Smooth muscle cell of the brain vasculature (primary cell): ENCODE data around the gene PTP4A1.
A peak's percentile ranks its signal among the peaks of the same experiment; 100 is the strongest.
"Not testable (repeated sequence)": the region's sequence is repeated elsewhere in the genome, so short reads cannot be mapped to it uniquely, and the experiment has no call there.

Experiments
- DNase-seq: peaks from one replicate; pipeline ENCODE4 v3.0.0-alpha.2; 2012; ENCODE audit warnings: low read depth, low spot score

The PTP4A1 gene

DNA sequence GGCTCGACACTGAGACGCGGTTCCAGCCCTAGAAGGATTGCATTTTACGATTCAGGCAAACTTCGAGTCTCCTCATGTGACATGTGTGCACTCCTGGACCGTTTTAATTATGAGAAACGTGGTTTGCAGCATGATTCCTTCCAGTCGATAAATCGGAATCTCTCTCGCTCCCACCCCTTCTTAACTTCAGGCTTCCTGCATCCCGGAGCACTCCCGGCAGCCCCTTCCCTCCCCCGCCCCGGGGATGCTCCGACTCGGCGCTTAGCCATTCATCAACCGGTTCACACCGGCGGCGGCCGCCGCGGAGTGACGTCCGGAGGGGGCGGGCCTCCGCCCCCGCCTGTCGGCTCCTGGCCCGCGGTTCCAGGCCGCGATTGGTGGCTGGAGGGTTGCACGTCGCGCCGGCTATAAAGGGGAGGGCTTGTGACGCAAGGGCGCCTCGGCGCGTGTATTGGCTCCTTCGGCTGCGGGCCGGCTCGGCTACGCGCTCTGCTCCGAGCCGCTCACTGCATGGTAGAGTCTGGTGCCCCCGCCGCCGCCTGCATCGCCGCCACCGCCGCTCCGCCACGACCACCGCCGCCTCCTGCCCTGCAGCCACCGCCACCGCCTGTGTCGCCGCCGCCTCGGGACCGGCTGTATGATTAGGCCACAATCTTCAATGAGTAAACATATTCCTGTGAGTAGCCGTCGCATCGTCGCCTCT, at the start of gene PTP4A1, which contains the start of gene LOC128125822:
PTP4A1 (plus strand) TSS at position 437 of the 703 bp plus-strand sequence. CDS start 4,401 bp downstream, outside the sequence.
LOC128125822 (plus strand) TSS at position 437 of the 703 bp plus-strand sequence.
- DNase-seq, result peak; percentile 94

- not testable (repeated sequence) for DNase-seq
Measured at GRCh38 chr6:63522911-63523287, 49.4 kb upstream of the PTP4A1 start.

DNA sequence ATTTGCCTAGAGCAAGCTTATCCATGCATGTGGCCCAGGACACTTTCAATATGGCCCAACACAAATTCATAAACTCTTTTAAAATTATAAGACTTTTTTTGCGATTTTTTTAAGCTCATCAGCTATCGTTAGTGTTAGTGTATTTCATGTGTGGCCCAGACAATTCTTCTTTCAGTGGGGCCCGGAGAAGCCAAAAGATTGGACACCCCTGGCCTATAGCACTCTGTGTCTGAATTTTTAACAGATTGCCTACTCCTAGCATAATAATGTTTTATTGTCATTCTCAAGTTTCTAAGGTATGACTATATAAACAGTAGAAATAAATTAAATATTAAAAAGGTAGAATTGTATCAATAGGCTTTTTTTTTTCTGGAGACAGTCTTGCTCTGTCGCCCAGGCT, 48.6 kb upstream of the PTP4A1 start:
- no peak for DNase-seq

- no peak for DNase-seq
Measured at GRCh38 chr6:63525186-63525878, 46.9 kb upstream of the PTP4A1 start.

GRCh38 chr6:63526931-63527330, 45.3 kb upstream of the PTP4A1 start:
- no peak for DNase-seq

- DNase-seq, result peak; percentile 95
Measured at GRCh38 chr6:63527658-63528514, 44.4 kb upstream of the PTP4A1 start.

DNA sequence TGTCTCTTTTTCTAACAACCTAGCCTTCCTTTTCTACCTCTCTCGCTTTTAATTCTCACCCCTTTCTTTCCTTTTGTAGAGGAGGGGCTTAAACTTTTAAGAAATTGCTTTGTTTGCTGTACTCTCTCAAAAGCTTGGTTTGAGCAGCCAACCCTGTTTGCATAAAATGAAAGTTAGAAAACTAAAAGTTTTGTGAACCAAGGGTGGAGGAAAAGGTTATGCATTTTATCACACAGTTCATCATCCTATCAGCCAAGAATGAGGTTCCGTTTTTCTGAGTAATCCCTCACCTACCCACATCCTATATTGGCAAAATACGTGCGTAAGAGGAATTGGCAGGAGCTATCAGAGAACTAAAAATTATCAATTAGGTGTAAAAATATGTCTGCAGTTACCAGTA, 42.8 kb upstream of the PTP4A1 start:
- DNase-seq, result no peak

- DNase-seq, result no peak
Measured at GRCh38 chr6:63530182-63530581, 42.1 kb upstream of the PTP4A1 start.

GRCh38 chr6:63530991-63531390, 41.3 kb upstream of the PTP4A1 start:
- DNase-seq, result no peak

GRCh38 chr6:63533026-63533425, 39.3 kb upstream of the PTP4A1 start:
- DNase-seq, result no peak

- no peak for DNase-seq
Measured at GRCh38 chr6:63533952-63534351, 38.3 kb upstream of the PTP4A1 start.

GRCh38 chr6:63537201-63537958, 34.9 kb upstream of the PTP4A1 start:
- no peak for DNase-seq

DNA sequence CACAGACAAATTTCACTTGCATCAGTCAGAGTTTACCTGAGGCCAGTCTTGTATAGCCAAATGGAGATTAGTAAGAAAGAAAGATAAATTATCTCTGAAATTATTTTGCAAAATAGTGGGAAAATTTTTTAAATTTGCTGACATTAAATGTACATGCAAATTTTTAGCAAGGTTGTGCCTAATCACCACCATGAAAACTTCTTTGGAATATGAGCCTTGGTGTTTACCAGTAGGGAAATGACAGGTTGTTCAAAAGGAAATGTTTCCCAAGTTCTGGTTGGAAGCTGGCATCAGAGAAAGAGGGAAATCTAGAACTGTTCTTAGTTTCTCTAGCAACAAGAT, 34.4 kb upstream of the PTP4A1 start:
- DNase-seq, result no peak

GRCh38 chr6:63538550-63538949, 33.7 kb upstream of the PTP4A1 start:
- no peak for DNase-seq

- no peak for DNase-seq
Measured at GRCh38 chr6:63543001-63543400, 29.3 kb upstream of the PTP4A1 start.

DNA sequence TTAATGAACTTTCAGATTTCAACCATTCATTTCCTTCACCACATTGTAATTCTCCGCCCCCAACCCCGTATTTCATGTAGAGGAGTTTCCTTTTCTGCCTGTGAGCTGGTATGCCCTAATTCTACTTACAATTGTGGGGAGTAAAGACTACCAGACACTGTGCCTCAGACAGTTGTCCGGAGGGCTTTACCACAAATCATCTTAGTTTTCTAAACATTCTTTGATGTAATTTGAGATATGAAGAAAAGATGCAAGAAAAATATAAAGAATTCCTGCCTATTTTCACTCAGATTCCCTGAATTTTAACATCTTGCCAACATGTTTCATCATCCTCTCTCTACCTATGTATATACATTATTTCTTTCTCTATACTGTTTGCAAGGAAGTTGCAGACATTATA, 28.3 kb upstream of the PTP4A1 start:
- DNase-seq, result no peak

DNA sequence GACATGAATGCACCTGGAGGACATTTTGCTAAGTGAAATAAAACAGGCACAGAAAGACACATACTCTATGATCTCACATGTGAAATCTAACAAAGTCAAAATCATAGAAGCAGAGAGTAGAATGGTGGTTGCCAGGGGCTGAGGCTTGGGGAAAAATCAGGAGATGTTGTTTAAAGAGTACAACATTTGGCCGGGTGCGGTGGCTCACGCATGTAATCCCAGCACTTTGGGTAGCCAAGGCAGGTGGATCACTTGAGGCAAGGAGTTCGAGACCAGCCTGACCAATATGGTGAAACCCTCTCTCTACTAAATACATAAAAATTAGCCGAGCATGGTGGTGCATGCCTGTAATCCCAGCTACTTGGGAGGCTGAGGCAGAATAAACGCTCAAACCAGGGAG, 26.0 kb upstream of the PTP4A1 start:
- no peak for DNase-seq

GRCh38 chr6:63546697-63547096, 25.6 kb upstream of the PTP4A1 start:
- DNase-seq, result no peak

GRCh38 chr6:63549076-63549475, 23.2 kb upstream of the PTP4A1 start:
- no peak for DNase-seq

DNA sequence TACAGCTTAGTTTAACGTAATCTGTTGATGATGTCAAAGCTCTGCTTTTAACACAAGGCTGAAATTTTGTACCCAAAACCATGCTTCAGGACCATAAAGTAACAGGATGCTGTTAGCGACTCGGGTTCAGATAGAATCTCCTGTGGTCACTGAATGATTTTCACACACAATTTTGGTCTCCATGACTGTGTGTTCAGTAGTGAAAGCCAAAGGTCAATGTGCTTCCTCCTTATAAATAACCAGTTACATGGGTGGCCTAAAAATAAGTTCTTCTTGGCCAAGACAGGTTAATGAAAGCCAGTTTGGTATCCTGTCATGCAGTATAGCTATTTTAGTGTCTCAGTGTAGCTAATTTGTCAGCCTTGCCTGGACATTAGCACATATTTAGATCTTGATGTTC, 19.1 kb upstream of the PTP4A1 start:
- DNase-seq, result no peak

DNA sequence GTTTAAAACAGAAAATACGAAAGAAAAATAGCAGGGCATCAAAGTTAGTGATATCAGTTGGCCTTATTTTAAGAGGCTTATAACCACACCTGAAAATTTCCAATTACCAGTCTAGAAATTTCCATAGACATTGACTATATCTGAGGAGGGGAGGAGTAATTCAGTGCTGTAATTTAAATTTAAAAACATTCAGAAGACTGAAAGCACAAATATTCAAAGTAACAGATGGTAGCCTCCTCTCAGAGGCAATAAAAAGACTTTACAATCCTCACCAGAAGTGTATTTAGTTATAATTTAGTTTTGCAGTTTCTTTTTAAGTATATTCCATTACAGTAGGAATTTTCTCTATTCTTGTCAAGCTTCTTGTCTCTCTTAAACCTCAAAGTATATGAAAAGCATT, 18.4 kb upstream of the PTP4A1 start:
- no peak for DNase-seq

GRCh38 chr6:63554782-63555181, 17.5 kb upstream of the PTP4A1 start:
- no peak for DNase-seq
